Bronchial epithelial cell (primary cell): ENCODE measurements around the gene KRTAP4-16. TPM values are rescaled to one million over a fixed set of nuclear protein-coding genes. Genes with fewer than 3 reads are reported as not detected.

Experiments
- DNase-seq: peaks from one replicate; pipeline ENCODE4 v3.0.0-alpha.2; 2010; ENCODE audit warnings: low read depth
- FAIRE-seq: peaks from 2 replicates; lab custom pipeline; 2011; peaks lifted over from hg19 to GRCh38; lab: Jason Lieb, UNC
- H3K27me3 ChIP-seq: 2 replicates; pipeline ENCODE4 v1.5.1; 2011; ENCODE audit warnings: low read length; ENCODE audit not compliant: control insufficient read depth, insufficient read depth
- H3K36me3 ChIP-seq: 2 replicates; pipeline ENCODE4 v1.5.1; 2011; ENCODE audit warnings: low read length; ENCODE audit not compliant: control insufficient read depth, insufficient read depth
- H3K4me3 ChIP-seq: 2 replicates; pipeline ENCODE4 v1.5.1; 2011; ENCODE audit warnings: mild to moderate bottlenecking, low read depth, low read length, control low read depth
- CTCF ChIP-seq: IDR thresholded peaks from 2 replicates; pipeline ENCODE4 v1.5.1; 2011; ENCODE audit warnings: mild to moderate bottlenecking, moderate library complexity, low read length, control low read depth, inconsistent platforms; ENCODE audit not compliant: insufficient read depth, severe bottlenecking
- total RNA-seq: library from RNA; depleted of rRNA; stranded (reverse); fragments of >200 nt; gene quantifications from 2 replicates; pipeline ENCODE4 v1.2.1, GENCODE V29; 2014

KRTAP4-16 gene
- total RNA-seq, 1 donor from 2014 or later: not detected

DNA sequence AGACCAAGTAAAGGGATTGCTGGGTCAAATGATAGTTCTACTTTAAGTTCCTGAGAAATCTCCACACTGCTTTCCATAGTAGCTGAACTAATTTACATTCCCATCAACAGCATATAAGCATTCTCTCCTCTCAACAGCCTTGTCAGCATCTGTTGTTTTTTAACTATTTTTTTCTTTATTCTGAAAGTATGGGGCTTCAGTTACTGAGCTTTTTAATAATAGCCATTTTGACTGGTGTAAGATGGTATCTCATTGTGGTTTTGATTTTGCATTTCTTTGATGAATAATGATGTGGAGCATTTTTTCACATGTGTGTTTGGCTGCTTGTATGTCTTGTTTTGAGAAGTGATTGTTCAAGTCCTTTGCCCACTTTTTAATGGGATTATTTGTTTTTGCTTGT, 49.4 kb downstream of the KRTAP4-16 start:
- Histone ChIP-seq H3K36me3 (no peaks in the 10 kb centered on the region), H3K27me3 (no peaks in the 10 kb centered on the region), H3K4me3 (no peak overlapping the region)
- FAIRE-seq: no peak
- no peak for DNase-seq
- TF ChIP-seq CTCF: no peak

Other genes with a start within 250 kb of the KRTAP4-16 start
- not detected in 2 replicates for gene KRT12, start 235.0 kb downstream of the KRTAP4-16 start, total RNA-seq
- gene KRT20, start 217.0 kb downstream of the KRTAP4-16 start, total RNA-seq: not detected in 2 replicates
- gene KRT23, start 164.6 kb downstream of the KRTAP4-16 start, total RNA-seq: 12.9 and 29.4 TPM in 2 replicates
- not detected in 2 replicates for gene KRT39, start 135.3 kb downstream of the KRTAP4-16 start, total RNA-seq
- gene KRT40, start 117.9 kb downstream of the KRTAP4-16 start, total RNA-seq: 0.13 TPM in 1 of 2 replicates, not detected in the other
- gene KRTAP3-3, start 108.0 kb downstream of the KRTAP4-16 start, total RNA-seq: not detected in 2 replicates
- not detected in 2 replicates for gene KRTAP3-2, start 102.3 kb downstream of the KRTAP4-16 start, total RNA-seq
- gene KRTAP3-1, start 93.1 kb downstream of the KRTAP4-16 start, total RNA-seq: not detected in 2 replicates
- gene KRTAP1-5, start 75.0 kb downstream of the KRTAP4-16 start, total RNA-seq: not detected in 2 replicates
- gene KRTAP1-4, start 72.0 kb downstream of the KRTAP4-16 start, total RNA-seq: not detected in 2 replicates
- not detected in 2 replicates for gene KRTAP1-3, start 67.3 kb downstream of the KRTAP4-16 start, total RNA-seq
- not detected in 2 replicates for gene KRTAP1-1, start 60.8 kb downstream of the KRTAP4-16 start, total RNA-seq
- gene KRTAP2-1, start 54.9 kb downstream of the KRTAP4-16 start, total RNA-seq: not detected in 2 replicates
- not detected in 2 replicates for gene KRTAP2-2, start 47.0 kb downstream of the KRTAP4-16 start, total RNA-seq
- gene KRTAP2-3, start 42.1 kb downstream of the KRTAP4-16 start, total RNA-seq: not detected in 2 replicates
- gene KRTAP2-4, start 36.3 kb downstream of the KRTAP4-16 start, total RNA-seq: not detected in 2 replicates
- not detected in 2 replicates for gene KRTAP4-7, start 18.1 kb downstream of the KRTAP4-16 start, total RNA-seq
- gene KRTAP4-8, start 4.1 kb downstream of the KRTAP4-16 start, total RNA-seq: not detected in 2 replicates
- not detected in 2 replicates for gene KRTAP4-9, start 3.2 kb upstream of the KRTAP4-16 start, total RNA-seq
- gene KRTAP4-11, start 16.2 kb upstream of the KRTAP4-16 start, total RNA-seq: not detected in 2 replicates
- gene KRTAP4-12, start 22.0 kb upstream of the KRTAP4-16 start, total RNA-seq: not detected in 2 replicates
- gene KRTAP4-6, start 38.3 kb upstream of the KRTAP4-16 start, total RNA-seq: not detected in 2 replicates
- gene KRTAP4-5, start 47.6 kb upstream of the KRTAP4-16 start, total RNA-seq: not detected in 2 replicates
- gene KRTAP4-4, start 58.5 kb upstream of the KRTAP4-16 start, total RNA-seq: not detected in 2 replicates
- not detected in 2 replicates for gene KRTAP4-3, start 66.0 kb upstream of the KRTAP4-16 start, total RNA-seq
- not detected in 2 replicates for gene KRTAP4-2, start 76.0 kb upstream of the KRTAP4-16 start, total RNA-seq
- gene KRTAP4-1, start 82.7 kb upstream of the KRTAP4-16 start, total RNA-seq: not detected in 2 replicates
- gene KRTAP9-1, start 87.7 kb upstream of the KRTAP4-16 start, total RNA-seq: not detected in 2 replicates
- gene KRTAP9-2, start 124.4 kb upstream of the KRTAP4-16 start, total RNA-seq: not detected in 2 replicates
- not detected in 2 replicates for gene KRTAP9-3, start 130.2 kb upstream of the KRTAP4-16 start, total RNA-seq
- gene KRTAP9-8, start 135.8 kb upstream of the KRTAP4-16 start, total RNA-seq: not detected in 2 replicates
- not detected in 2 replicates for gene KRTAP9-4, start 147.5 kb upstream of the KRTAP4-16 start, total RNA-seq
- gene KRTAP9-9, start 153.2 kb upstream of the KRTAP4-16 start, total RNA-seq: not detected in 2 replicates
- not detected in 2 replicates for gene KRTAP9-6, start 163.2 kb upstream of the KRTAP4-16 start, total RNA-seq
- gene KRTAP9-7, start 173.5 kb upstream of the KRTAP4-16 start, total RNA-seq: not detected in 2 replicates
- gene KRTAP29-1, start 200.6 kb upstream of the KRTAP4-16 start, total RNA-seq: not detected in 2 replicates
- not detected in 2 replicates for gene KRTAP16-1, start 207.1 kb upstream of the KRTAP4-16 start, total RNA-seq
- not detected in 2 replicates for gene KRTAP17-1, start 213.5 kb upstream of the KRTAP4-16 start, total RNA-seq
- 0.13 TPM in 1 of 2 replicates, not detected in the other for gene KRT33A, start 248.6 kb upstream of the KRTAP4-16 start, total RNA-seq